A673 (cell line): ENCODE data around the gene ANKRD11.

Experiments
- EZH2 ChIP-seq: fragments of 200-600 bp; sonication (generic); IDR thresholded peaks from 2 replicates; pipeline ENCODE4 v1.6.1; 2017; ENCODE audit warnings: borderline replicate concordance, low read depth, mild to moderate bottlenecking, mixed read lengths, antibody characterized with exemption, low read length; ENCODE audit not compliant: poor library complexity, severe bottlenecking
- TF ChIP-seq, protein P1 (sequence below): fragments of 300-800, 200-600 bp; sonication (generic); conservative IDR thresholded peaks from 2 replicates; pipeline ENCODE4 v1.5.1; 2017; ENCODE audit warnings: low read depth, mild to moderate bottlenecking, antibody characterized with exemption, low read length, moderate library complexity, mixed read lengths

DNA sequence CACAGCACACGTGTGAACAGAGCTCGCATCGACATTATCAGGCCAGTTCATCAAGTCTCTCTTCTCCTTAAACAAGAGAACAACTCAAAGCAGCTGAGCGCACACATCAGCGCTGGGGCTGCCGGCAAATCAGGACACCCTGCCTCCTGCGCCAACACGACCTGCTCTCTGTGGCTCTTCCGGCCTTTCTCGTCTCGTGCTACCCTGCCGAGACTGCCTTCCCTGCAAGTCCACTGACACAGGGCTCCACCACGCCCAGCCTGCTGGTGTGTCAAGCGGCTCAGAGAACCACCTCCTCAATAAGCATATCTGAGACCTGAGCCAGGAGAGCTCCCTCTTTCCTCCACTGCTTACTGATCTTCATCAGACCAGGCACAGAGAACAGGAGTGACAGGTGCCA is 176.0 kb downstream of the ANKRD11 start:
- TF ChIP-seq EZH2: no peak
- TF ChIP-seq, protein P1, sequence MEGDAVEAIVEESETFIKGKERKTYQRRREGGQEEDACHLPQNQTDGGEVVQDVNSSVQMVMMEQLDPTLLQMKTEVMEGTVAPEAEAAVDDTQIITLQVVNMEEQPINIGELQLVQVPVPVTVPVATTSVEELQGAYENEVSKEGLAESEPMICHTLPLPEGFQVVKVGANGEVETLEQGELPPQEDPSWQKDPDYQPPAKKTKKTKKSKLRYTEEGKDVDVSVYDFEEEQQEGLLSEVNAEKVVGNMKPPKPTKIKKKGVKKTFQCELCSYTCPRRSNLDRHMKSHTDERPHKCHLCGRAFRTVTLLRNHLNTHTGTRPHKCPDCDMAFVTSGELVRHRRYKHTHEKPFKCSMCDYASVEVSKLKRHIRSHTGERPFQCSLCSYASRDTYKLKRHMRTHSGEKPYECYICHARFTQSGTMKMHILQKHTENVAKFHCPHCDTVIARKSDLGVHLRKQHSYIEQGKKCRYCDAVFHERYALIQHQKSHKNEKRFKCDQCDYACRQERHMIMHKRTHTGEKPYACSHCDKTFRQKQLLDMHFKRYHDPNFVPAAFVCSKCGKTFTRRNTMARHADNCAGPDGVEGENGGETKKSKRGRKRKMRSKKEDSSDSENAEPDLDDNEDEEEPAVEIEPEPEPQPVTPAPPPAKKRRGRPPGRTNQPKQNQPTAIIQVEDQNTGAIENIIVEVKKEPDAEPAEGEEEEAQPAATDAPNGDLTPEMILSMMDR: no peak
